HUES6 (cell line): ENCODE results near the gene SAFB2.
"Not testable (repeated sequence)": the region's sequence is repeated elsewhere in the genome, so short reads cannot be mapped to it uniquely, and the experiment has no call there.

Source experiments
- H3K27ac ChIP-seq: 2 replicates; pipeline ENCODE4 v1.7.0; 2013; ENCODE audit warnings: low read depth, mild to moderate bottlenecking, low read length, inconsistent platforms
- H3K27me3 ChIP-seq: 2 replicates; pipeline ENCODE4 v1.6.1; 2013; ENCODE audit warnings: low read length; ENCODE audit not compliant: control insufficient read depth, insufficient read depth
- H3K36me3 ChIP-seq: 2 replicates; pipeline ENCODE4 v1.6.1; 2013; ENCODE audit warnings: low read length; ENCODE audit not compliant: control insufficient read depth, insufficient read depth
- H3K4me1 ChIP-seq: 2 replicates; pipeline ENCODE4 v1.6.1; 2013; ENCODE audit warnings: low read length; ENCODE audit not compliant: control insufficient read depth, insufficient read depth
- H3K4me3 ChIP-seq: 2 replicates; pipeline ENCODE4 v1.5.1; 2013; ENCODE audit warnings: low read depth, low read length
- H3K9ac ChIP-seq: one replicate; pipeline ENCODE4 v1.6.1; 2013; ENCODE audit warnings: mild to moderate bottlenecking, low read length
- H3K9me3 ChIP-seq: 2 replicates; pipeline ENCODE4 v1.6.1; 2013; ENCODE audit warnings: low read depth, low read length; ENCODE audit not compliant: control insufficient read depth, insufficient read depth

Gene SAFB2

GRCh38 chr19:5621945-5622464 lies 571 bp downstream of the SAFB2 start:
- Histone ChIP-seq H3K4me3 (peak overlapping the region; percentile 93), H3K9ac (peak overlapping the region; percentile 98), H3K36me3 (peaks cover 63% of the 10 kb centered on the region), H3K4me1 (peaks cover 23% of the 10 kb centered on the region; the same call in 1 of the 2 replicates), H3K27ac (peak overlapping the region; percentile 61; the same call in 1 of the 2 replicates), H3K9me3 (no peaks in the 10 kb centered on the region), H3K27me3 (no peaks in the 10 kb centered on the region)

GRCh38 chr19:5621311-5621944 lies 1.1 kb downstream of the SAFB2 start:
- H3K4me1 ChIP-seq: peaks cover 23% of the 10 kb centered on the region; the same call in 1 of the 2 replicates
- no peaks in the 10 kb centered on the region for H3K9me3 ChIP-seq
- peak overlapping the region; percentile 93 for H3K4me3 ChIP-seq
- H3K9ac ChIP-seq: peak overlapping the region; percentile 98
- peaks cover 62% of the 10 kb centered on the region for H3K36me3 ChIP-seq
- no peak overlapping the region for H3K27ac ChIP-seq
- H3K27me3 ChIP-seq: no peaks in the 10 kb centered on the region

GRCh38 chr19:5619946-5620345 lies 2.6 kb downstream of the SAFB2 start:
- Histone ChIP-seq H3K4me3 (no peak overlapping the region), H3K9ac (no peak overlapping the region), H3K36me3 (peaks cover 62% of the 10 kb centered on the region), H3K4me1 (peaks cover 15% of the 10 kb centered on the region; the same call in 1 of the 2 replicates), H3K27ac (no peak overlapping the region), H3K27me3 (no peaks in the 10 kb centered on the region), H3K9me3 (no peaks in the 10 kb centered on the region)

- Histone ChIP-seq H3K27me3 (no peaks in the 10 kb centered on the region), H3K9me3 (no peaks in the 10 kb centered on the region), H3K4me3 (no peak overlapping the region), H3K4me1 (peaks cover 8% of the 10 kb centered on the region; the same call in 1 of the 2 replicates), H3K27ac (no peak overlapping the region), H3K9ac (no peak overlapping the region), H3K36me3 (peaks cover 71% of the 10 kb centered on the region)
These were observed 4.0 kb downstream of the SAFB2 start for GRCh38 chr19:5618591-5618990.

GRCh38 chr19:5617080-5617479 lies 5.5 kb downstream of the SAFB2 start:
- Histone ChIP-seq H3K36me3 (peaks cover 86% of the 10 kb centered on the region), H3K4me1 (peaks cover 8% of the 10 kb centered on the region; the same call in 1 of the 2 replicates), H3K9ac (no peak overlapping the region), H3K27me3 (no peaks in the 10 kb centered on the region), H3K27ac (no peak overlapping the region), H3K4me3 (no peak overlapping the region), H3K9me3 (no peaks in the 10 kb centered on the region)

GRCh38 chr19:5615756-5616327 lies 6.7 kb downstream of the SAFB2 start:
- no peak overlapping the region for H3K27ac ChIP-seq

GRCh38 chr19:5612891-5613865 lies 9.4 kb downstream of the SAFB2 start:
- Histone ChIP-seq H3K36me3 (peaks cover 88% of the 10 kb centered on the region), H3K4me1 (no peaks in the 10 kb centered on the region), H3K4me3 (no peak overlapping the region), H3K9me3 (no peaks in the 10 kb centered on the region), H3K9ac (no peak overlapping the region), H3K27me3 (no peaks in the 10 kb centered on the region), H3K27ac (no peak overlapping the region)

More at GRCh38 chr19:5615756-5616327, 6.7 kb downstream of the SAFB2 start:
- Histone ChIP-seq H3K4me1 (no peaks in the 10 kb centered on the region), H3K36me3 (peaks cover 85% of the 10 kb centered on the region), H3K9ac (no peak overlapping the region), H3K9me3 (no peaks in the 10 kb centered on the region), H3K4me3 (no peak overlapping the region), H3K27me3 (no peaks in the 10 kb centered on the region)

GRCh38 chr19:5609881-5610448 lies 12.6 kb downstream of the SAFB2 start:
- Histone ChIP-seq H3K4me1 (no peaks in the 10 kb centered on the region), H3K9me3 (no peaks in the 10 kb centered on the region), H3K27me3 (no peaks in the 10 kb centered on the region), H3K9ac (no peak overlapping the region), H3K36me3 (peaks cover 87% of the 10 kb centered on the region), H3K27ac (no peak overlapping the region), H3K4me3 (no peak overlapping the region)

GRCh38 chr19:5608766-5609165 lies 13.8 kb downstream of the SAFB2 start:
- H3K27ac ChIP-seq, H3K4me1 ChIP-seq, H3K9ac ChIP-seq, H3K27me3 ChIP-seq, H3K4me3 ChIP-seq, H3K9me3 ChIP-seq: not testable (repeated sequence)
- peaks cover 87% of the 10 kb centered on the region for H3K36me3 ChIP-seq

GRCh38 chr19:5608291-5608690 lies 14.3 kb downstream of the SAFB2 start:
- Histone ChIP-seq H3K27me3 (no peaks in the 10 kb centered on the region), H3K4me1 (no peaks in the 10 kb centered on the region), H3K9me3 (no peaks in the 10 kb centered on the region), H3K4me3 (no peak overlapping the region), H3K36me3 (peaks cover 87% of the 10 kb centered on the region), H3K27ac (no peak overlapping the region), H3K9ac (no peak overlapping the region)
